ENCODE data around the gene RTL3. TPM values are rescaled to one million over a fixed set of nuclear protein-coding genes. Genes with fewer than 3 reads are reported as not detected.

Gene RTL3
- total and polyA plus RNA-seq, 2 of the 4 experiments (the other 2 are of a cell fraction) = 1.1 TPM

DNA sequence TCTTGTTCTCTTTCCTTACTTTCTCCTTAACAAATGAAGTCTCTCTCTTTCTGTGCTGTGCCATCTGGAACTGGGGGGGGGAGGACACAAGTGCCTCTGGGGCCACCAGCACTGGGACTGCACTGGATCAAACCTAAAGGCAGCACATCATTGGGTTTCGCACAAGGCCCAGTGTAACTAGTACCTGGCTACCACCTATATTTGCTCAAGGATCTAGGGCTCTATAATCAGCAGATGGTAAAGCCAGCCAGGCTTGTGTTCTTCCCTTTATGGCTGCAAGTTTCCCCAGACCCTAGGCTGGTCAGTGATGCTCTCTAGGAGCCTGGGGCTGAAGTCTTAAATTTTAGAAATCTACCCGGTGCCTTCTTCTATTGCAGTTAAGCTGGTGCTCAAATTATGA, 40.1 kb downstream of the RTL3 start:
- Histone ChIP-seq H3K14ac (replicated peaks; ENCODE audit: low read depth, low read length) (no peak overlapping the region), H3K4me2 (ENCODE audit: low read depth, low read length) (no peak overlapping the region), H3K9me1 (ENCODE audit: insufficient read depth, low read length) (no peaks in the 10 kb centered on the region), H2BK5ac (ENCODE audit: low read depth, low read length, poor library complexity, severe bottlenecking) (no peak overlapping the region), H2AFZ (replicated peaks; ENCODE audit: low read length, poor library complexity) (no peak overlapping the region), H3K9ac (ENCODE audit: low read depth, low read length) (no peak overlapping the region), H4K8ac (ENCODE audit: low read depth in 2 of 2, low read length in 2 of 2) (no peak overlapping the region), H3K36me3 (ENCODE audit: control insufficient read depth, insufficient read depth, low read length) (no peaks in the 10 kb centered on the region), H2BK15ac (ENCODE audit: low read depth, low read length) (no peak overlapping the region), H2BK120ac (ENCODE audit: low read depth, low read length) (no peak overlapping the region), H2AK5ac (ENCODE audit: low read depth, low read length) (no peak overlapping the region), H3K27ac (ENCODE audit: insufficient read depth, low read length) (no peak overlapping the region), H3K23ac (ENCODE audit: low read depth, low read length) (no peak overlapping the region), H4K20me1 (ENCODE audit: insufficient read depth, low read length) (no peaks in the 10 kb centered on the region), H2BK20ac (ENCODE audit: low read depth, low read length) (no peak overlapping the region), H3K4me1 (ENCODE audit: control insufficient read depth, insufficient read depth, low read length) (no peaks in the 10 kb centered on the region), H3K4me3 (ENCODE audit: insufficient read depth, low read depth, low read length) (no peak overlapping the region), H3K56ac (ENCODE audit: extremely low read depth, insufficient read depth, low read length) (no peak overlapping the region), H4K91ac (ENCODE audit: insufficient read depth, low read depth, low read length) (no peak overlapping the region), H2AK9ac (replicated peaks; ENCODE audit: low read depth, low read length, poor library complexity) (no peak overlapping the region), H3K27me3 (ENCODE audit: control insufficient read depth, insufficient read depth, low read length) (no peaks in the 10 kb centered on the region), H3K9me3 (ENCODE audit: control insufficient read depth, insufficient read depth, low read length) (no peaks in the 10 kb centered on the region), H3K79me1 (ENCODE audit: low read depth in 1 of 2, low read length in 2 of 2) (no peaks in the 10 kb centered on the region), H3K18ac (ENCODE audit: low read depth, low read length) (no peak overlapping the region), H4K5ac (ENCODE audit: low read depth, low read length) (no peak overlapping the region), H3K4ac (ENCODE audit: low read depth, low read length) (no peak overlapping the region)
- ATAC-seq (ENCODE audit: low read depth) (no peak), DNase-seq (no peak)
- TF ChIP-seq RFX5 (IDR thresholded peaks at IDR 0.05; ENCODE audit: low read depth, low read length) = no peak
- no peak for TF ChIP-seq MXI1 (IDR thresholded peaks at IDR 0.05; ENCODE audit: borderline replicate concordance, low read depth, low read length)
- no peak for TF ChIP-seq SMC3 (IDR thresholded peaks at IDR 0.05; ENCODE audit: low read depth, low read length)
- no peak for TF ChIP-seq CHD1 (IDR thresholded peaks at IDR 0.05; ENCODE audit: low read depth, low read length)
- no peak for TF ChIP-seq NFE2L2 (IDR thresholded peaks at IDR 0.05; ENCODE audit: low read depth, low read length)
- TF ChIP-seq FOS (IDR thresholded peaks at IDR 0.05; ENCODE audit: low read depth, low read length) = no peak
- no peak for TF ChIP-seq CEBPB (IDR thresholded peaks at IDR 0.05; ENCODE audit: low read depth, low read length)
- no peak for TF ChIP-seq POLR2A (IDR thresholded peaks at IDR 0.05; ENCODE audit: low read depth, low read length)
- no peak for TF ChIP-seq MAZ (IDR thresholded peaks at IDR 0.05; ENCODE audit: borderline replicate concordance, low read depth, low read length)
- TF ChIP-seq BHLHE40 (IDR thresholded peaks at IDR 0.05; ENCODE audit: low read depth, low read length) = no peak
- TF ChIP-seq RAD21 (IDR thresholded peaks at IDR 0.05; ENCODE audit: low read length) = no peak
- TF ChIP-seq, protein P1, sequence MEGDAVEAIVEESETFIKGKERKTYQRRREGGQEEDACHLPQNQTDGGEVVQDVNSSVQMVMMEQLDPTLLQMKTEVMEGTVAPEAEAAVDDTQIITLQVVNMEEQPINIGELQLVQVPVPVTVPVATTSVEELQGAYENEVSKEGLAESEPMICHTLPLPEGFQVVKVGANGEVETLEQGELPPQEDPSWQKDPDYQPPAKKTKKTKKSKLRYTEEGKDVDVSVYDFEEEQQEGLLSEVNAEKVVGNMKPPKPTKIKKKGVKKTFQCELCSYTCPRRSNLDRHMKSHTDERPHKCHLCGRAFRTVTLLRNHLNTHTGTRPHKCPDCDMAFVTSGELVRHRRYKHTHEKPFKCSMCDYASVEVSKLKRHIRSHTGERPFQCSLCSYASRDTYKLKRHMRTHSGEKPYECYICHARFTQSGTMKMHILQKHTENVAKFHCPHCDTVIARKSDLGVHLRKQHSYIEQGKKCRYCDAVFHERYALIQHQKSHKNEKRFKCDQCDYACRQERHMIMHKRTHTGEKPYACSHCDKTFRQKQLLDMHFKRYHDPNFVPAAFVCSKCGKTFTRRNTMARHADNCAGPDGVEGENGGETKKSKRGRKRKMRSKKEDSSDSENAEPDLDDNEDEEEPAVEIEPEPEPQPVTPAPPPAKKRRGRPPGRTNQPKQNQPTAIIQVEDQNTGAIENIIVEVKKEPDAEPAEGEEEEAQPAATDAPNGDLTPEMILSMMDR (conservative IDR thresholded peaks at IDR 0.05; ENCODE audit: low read depth, low read length) = no peak
- TF ChIP-seq, protein P2, sequence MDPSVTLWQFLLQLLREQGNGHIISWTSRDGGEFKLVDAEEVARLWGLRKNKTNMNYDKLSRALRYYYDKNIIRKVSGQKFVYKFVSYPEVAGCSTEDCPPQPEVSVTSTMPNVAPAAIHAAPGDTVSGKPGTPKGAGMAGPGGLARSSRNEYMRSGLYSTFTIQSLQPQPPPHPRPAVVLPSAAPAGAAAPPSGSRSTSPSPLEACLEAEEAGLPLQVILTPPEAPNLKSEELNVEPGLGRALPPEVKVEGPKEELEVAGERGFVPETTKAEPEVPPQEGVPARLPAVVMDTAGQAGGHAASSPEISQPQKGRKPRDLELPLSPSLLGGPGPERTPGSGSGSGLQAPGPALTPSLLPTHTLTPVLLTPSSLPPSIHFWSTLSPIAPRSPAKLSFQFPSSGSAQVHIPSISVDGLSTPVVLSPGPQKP (IDR thresholded peaks at IDR 0.05; ENCODE audit: borderline replicate concordance, low read depth, low read length) = no peak
- TF ChIP-seq, protein P3, sequence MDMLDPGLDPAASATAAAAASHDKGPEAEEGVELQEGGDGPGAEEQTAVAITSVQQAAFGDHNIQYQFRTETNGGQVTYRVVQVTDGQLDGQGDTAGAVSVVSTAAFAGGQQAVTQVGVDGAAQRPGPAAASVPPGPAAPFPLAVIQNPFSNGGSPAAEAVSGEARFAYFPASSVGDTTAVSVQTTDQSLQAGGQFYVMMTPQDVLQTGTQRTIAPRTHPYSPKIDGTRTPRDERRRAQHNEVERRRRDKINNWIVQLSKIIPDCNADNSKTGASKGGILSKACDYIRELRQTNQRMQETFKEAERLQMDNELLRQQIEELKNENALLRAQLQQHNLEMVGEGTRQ (IDR thresholded peaks at IDR 0.05; ENCODE audit: low read depth, low read length) = no peak
- TF ChIP-seq MAFK (IDR thresholded peaks at IDR 0.05; ENCODE audit: low read depth, low read length) = no peak
- no peak for TF ChIP-seq RCOR1 (IDR thresholded peaks at IDR 0.05; ENCODE audit: insufficient replicate concordance, low read length)
- in situ Hi-C loops (cut with MboI; ENCODE audit: low sequenced_read_pairs) = no loop called here
- POLR2A ChIA-PET (ENCODE audit: unreplicated experiment) = no interaction called here
- intact Hi-C loops (cut with micrococcal nuclease) = loop anchor here (10.0 kb wide), 1 partner anchor 64 kb away; no protein-coding TSS in a partner anchor
- dilution Hi-C loops (cut with HindIII; ENCODE audit: low sequenced_read_pairs, unreplicated experiment) = no loop called here
- WGBS, 2 experiments (ENCODE audit: extremely low coverage in 2 of 2, insufficient read length in 1 of 2) = no CpG with 5 or more reads among the region's 2 CpGs
- CTCF ChIA-PET = no interaction called here
- no TSS peak for BruUV-seq (replicated peaks)

Measured in IMR-90 (cell line).